H1 (cell line): Measurements from ENCODE around the gene SELENOS. TPM values are rescaled to one million over a fixed set of nuclear protein-coding genes. Genes with fewer than 3 reads are reported as not detected.

ENCODE experiments used
- CTCF ChIA-PET: fragments of 300-600 bp; sonication (Branson Sonifier 250); formaldehyde crosslinking; loops from one replicate; lab custom pipeline; 2021; ENCODE audit not compliant: partially characterized antibody; lab: Charles Lee
- POLR2A ChIA-PET: fragments of 300-600 bp; sonication (Branson Sonifier 250); formaldehyde crosslinking; loops from one replicate; lab custom pipeline; 2021; ENCODE audit warnings: inconsistent platforms; ENCODE audit not compliant: partially characterized antibody; lab: Charles Lee
- DNase-seq, 2 experiments: peaks; one replicate each; pipeline versions ENCODE4 v3.0.0 to v3.0.0-alpha.2; 2010 to 2022; ENCODE audit warnings: low spot score in 2 of 2, low read depth in 1 of 2, mixed read lengths in 1 of 2
- FAIRE-seq: peaks from 2 replicates; lab custom pipeline; 2011; peaks lifted over from hg19 to GRCh38; lab: Jason Lieb, UNC
- H2AFZ ChIP-seq: 2 replicates; pipeline ENCODE4 v1.8.1; 2012; ENCODE audit warnings: low read length, inconsistent platforms
- H2AK5ac ChIP-seq: 2 replicates; pipeline ENCODE4 v1.6.1; 2013; ENCODE audit warnings: low read depth, low read length
- H2BK120ac ChIP-seq: replicated peaks from 2 replicates; pipeline ENCODE3; 2013; ENCODE audit warnings: low read depth, low read length, inconsistent platforms
- H2BK12ac ChIP-seq: 2 replicates; pipeline ENCODE4 v1.6.1; 2013; ENCODE audit warnings: low read depth, low read length
- H2BK15ac ChIP-seq: 2 replicates; pipeline ENCODE4 v1.6.1; 2013; ENCODE audit warnings: low read length
- H2BK20ac ChIP-seq: 2 replicates; pipeline ENCODE4 v1.6.1; 2013; ENCODE audit warnings: low read length
- H2BK5ac ChIP-seq: 2 replicates; pipeline ENCODE4 v1.6.1; 2013; ENCODE audit warnings: low read depth, low read length
- H3K14ac ChIP-seq: 2 replicates; pipeline ENCODE4 v1.6.1; 2013; ENCODE audit warnings: inconsistent platforms; ENCODE audit not compliant: insufficient read length
- H3K18ac ChIP-seq: 2 replicates; pipeline ENCODE4 v1.6.1; 2013; ENCODE audit warnings: low read length; ENCODE audit errors: extremely low read depth
- H3K23ac ChIP-seq: 2 replicates; pipeline ENCODE4 v1.6.1; 2013; ENCODE audit warnings: inconsistent platforms; ENCODE audit not compliant: insufficient read length
- H3K23me2 ChIP-seq: 2 replicates; pipeline ENCODE4 v1.6.1; 2013; ENCODE audit warnings: low read depth, low read length
- H3K27ac ChIP-seq: 2 replicates; pipeline ENCODE4 v1.6.1; 2011; ENCODE audit warnings: low read depth, low read length, inconsistent platforms
- H3K27me3 ChIP-seq, 4 experiments: replicated peaks in 1 of 4; 1 replicate in 1 of 4; 2 replicates in 3 of 4; pipeline versions ENCODE4 v1.6.1 to v1.8.1; 2011 to 2013; ENCODE audit warnings: low read length in 3 of 4, mild to moderate bottlenecking in 3 of 4, inconsistent platforms in 2 of 4, mixed read lengths in 2 of 4, moderate library complexity in 1 of 4; ENCODE audit not compliant: control insufficient read depth in 3 of 4, insufficient read depth in 3 of 4; ENCODE audit errors: extremely low read depth in 1 of 4
- H3K36me3 ChIP-seq, 4 experiments: 2 replicates each; pipeline versions ENCODE4 v1.6.1 to v1.8.1; 2011 to 2013; ENCODE audit warnings: mild to moderate bottlenecking in 4 of 4, low read length in 3 of 4, moderate library complexity in 2 of 4, control low read depth in 1 of 4, inconsistent platforms in 1 of 4; ENCODE audit not compliant: insufficient read depth in 4 of 4, control insufficient read depth in 2 of 4
- H3K4ac ChIP-seq: replicated peaks from 2 replicates; pipeline ENCODE3; 2013; ENCODE audit warnings: low read length, low read depth, mixed read lengths, inconsistent platforms; ENCODE audit not compliant: insufficient read length
- H3K4me1 ChIP-seq, 4 experiments: replicated peaks in 1 of 4; 1 replicate in 1 of 4; 2 replicates in 3 of 4; pipeline versions ENCODE4 v1.6.1 to v1.8.1; 2011 to 2013; ENCODE audit warnings: low read length in 3 of 4, inconsistent platforms in 2 of 4, mixed read lengths in 1 of 4; ENCODE audit not compliant: insufficient read depth in 4 of 4, control insufficient read depth in 3 of 4
- H3K4me2 ChIP-seq, 2 experiments: 2 replicates each; pipeline versions ENCODE4 v1.6.1 to v1.8.1; 2011 to 2013; ENCODE audit warnings: low read depth in 2 of 2, low read length in 2 of 2, control low read depth in 1 of 2, inconsistent platforms in 1 of 2, mild to moderate bottlenecking in 1 of 2; ENCODE audit not compliant: insufficient read depth in 1 of 2
- H3K4me3 ChIP-seq, 4 experiments: fragments of 200-600, 300-600 bp in 1 of 4; sonication (generic), shearing (Covaris generic), sonication (Bioruptor Twin) in 1 of 4; 2 replicates each; pipeline versions ENCODE4 v1.5.1 to v1.8.1; 2011 to 2016; ENCODE audit warnings: low read length in 4 of 4, low read depth in 3 of 4, control low read depth in 2 of 4, inconsistent platforms in 2 of 4, mild to moderate bottlenecking in 2 of 4, mixed read lengths in 1 of 4, moderate library complexity in 1 of 4; ENCODE audit not compliant: insufficient read depth in 2 of 4; ENCODE audit errors: extremely low read depth in 1 of 4
- H3K56ac ChIP-seq: replicated peaks from 2 replicates; pipeline ENCODE3; 2013; ENCODE audit warnings: low read depth, mild to moderate bottlenecking, mixed read lengths, low read length, inconsistent platforms; ENCODE audit not compliant: insufficient read length
- H3K79me1 ChIP-seq: 2 replicates; pipeline ENCODE4 v1.6.1; 2013; ENCODE audit warnings: low read depth, low read length, control low read depth
- H3K79me2 ChIP-seq, 2 experiments: 2 replicates each; pipeline versions ENCODE4 v1.6.1 to v1.8.1; 2012 to 2013; ENCODE audit warnings: low read length in 2 of 2, mild to moderate bottlenecking in 2 of 2, inconsistent platforms in 1 of 2; ENCODE audit not compliant: insufficient read depth in 2 of 2, control insufficient read depth in 1 of 2
- H3K9ac ChIP-seq, 4 experiments: replicated peaks in 1 of 4; 1 replicate in 1 of 4; 2 replicates in 3 of 4; pipeline versions ENCODE4 v1.6.1 to v1.8.1; 2011 to 2013; ENCODE audit warnings: low read depth in 3 of 4, low read length in 3 of 4, control low read depth in 2 of 4, mild to moderate bottlenecking in 2 of 4, moderate library complexity in 2 of 4, inconsistent platforms in 1 of 4; ENCODE audit errors: extremely low read depth in 1 of 4
- H3K9me3 ChIP-seq, 2 experiments: 2 replicates each; pipeline versions ENCODE4 v1.6.1 to v1.8.1; 2012 to 2013; ENCODE audit warnings: mild to moderate bottlenecking in 2 of 2, moderate library complexity in 2 of 2, control low read depth in 1 of 2, inconsistent platforms in 1 of 2, low read depth in 1 of 2, low read length in 1 of 2, mixed read lengths in 1 of 2; ENCODE audit not compliant: insufficient read depth in 2 of 2
- H4K20me1 ChIP-seq, 2 experiments: replicated peaks in 1 of 2; 2 replicates each; pipeline versions ENCODE3 to v1.8.1; 2011 to 2013; ENCODE audit warnings: inconsistent platforms in 2 of 2, low read length in 2 of 2, mild to moderate bottlenecking in 1 of 2; ENCODE audit not compliant: insufficient read depth in 2 of 2, control insufficient read depth in 1 of 2
- H4K5ac ChIP-seq: 2 replicates; pipeline ENCODE4 v1.6.1; 2013; ENCODE audit warnings: low read length, low read depth, mixed read lengths, inconsistent platforms; ENCODE audit not compliant: insufficient read length
- H4K8ac ChIP-seq: 2 replicates; pipeline ENCODE4 v1.8.0; 2013; ENCODE audit warnings: mild to moderate bottlenecking, moderate library complexity, low read length, inconsistent platforms; ENCODE audit not compliant: insufficient read depth; ENCODE audit errors: extremely low read depth
- H4K91ac ChIP-seq: replicated peaks from 2 replicates; pipeline ENCODE3; 2013; ENCODE audit warnings: low read length, mixed read lengths, inconsistent platforms; ENCODE audit not compliant: insufficient read length
- BCL11A ChIP-seq, 2 experiments: IDR thresholded peaks; one replicate each; pipeline ENCODE4 v1.6.1; 2011; ENCODE audit warnings: low read depth in 2 of 2, low read length in 2 of 2, mild to moderate bottlenecking in 2 of 2
- POLR2A ChIP-seq, 2 experiments: IDR thresholded peaks; 1 replicate in 1 of 2; 2 replicates in 1 of 2; pipeline ENCODE4 v1.6.1; 2011; ENCODE audit warnings: low read depth in 2 of 2, low read length in 2 of 2, mild to moderate bottlenecking in 2 of 2; ENCODE audit errors: control extremely low read depth in 1 of 2
- RXRA ChIP-seq: IDR thresholded peaks from 2 replicates; pipeline ENCODE4 v1.6.1; 2011; ENCODE audit warnings: low read depth, mild to moderate bottlenecking, low read length, moderate library complexity; ENCODE audit not compliant: insufficient read depth
- SP4 ChIP-seq: IDR thresholded peaks from 2 replicates; pipeline ENCODE4 v1.6.1; 2012; ENCODE audit warnings: low read length, inconsistent platforms
- WGBS, 2 experiments: shearing (Covaris generic) in 1 of 2; methylation state at CpG; one replicate each; pipeline versions ENCODE4 v1.1.6 to v1.1.7; 2013 to 2015; ENCODE audit warnings: low lambda C conversion rate in 2 of 2, mixed read lengths in 2 of 2, inconsistent platforms in 1 of 2, low coverage in 1 of 2, missing lambda C conversion rate in 1 of 2; ENCODE audit not compliant: insufficient replicate concordance in 2 of 2, insufficient coverage in 1 of 2, insufficient read length in 1 of 2; ENCODE audit errors: extremely low coverage in 1 of 2, missing lambda C conversion rate in 1 of 2; 5-methylcytosine and 5-hydroxymethylcytosine counted together
- polyA plus RNA-seq, 7 experiments: library from polyadenylated mRNA; depleted of rRNA in 3 of 7; stranded (reverse) in 5 of 7; unstranded in 2 of 7; fragments of >200 nt in 5 of 7; fragments of 200-250 nt in 2 of 7; gene quantifications; 1 replicate in 5 of 7; 2 replicates in 1 of 7; 4 replicates in 1 of 7; pipeline versions ENCODE4 v1.2.1 to v1.2.3, GENCODE V29; 2011 to 2013; ENCODE audit warnings: missing spikeins in 2 of 7, mixed read lengths in 2 of 7
- total RNA-seq: library from RNA; stranded (reverse); fragmentation: NEBNext Ultra II Directional; extraction: Animal tissue kit (Norgen Biotek cat#: 25700); gene quantifications from 2 replicates; pipeline ENCODE4 v1.2.1, GENCODE V29; 2021
- TF ChIP-seq, protein P1 (sequence below): IDR thresholded peaks from 2 replicates; pipeline ENCODE4 v1.6.1; 2011; ENCODE audit warnings: low read length, improper control_type of control experiment

SELENOS gene
- total and polyA plus RNA-seq, 2 of the 8 experiments (the other 6 are each of a cell fraction or from before 2014, with no cell fraction given): 45.1 to 46.0 TPM

DNA sequence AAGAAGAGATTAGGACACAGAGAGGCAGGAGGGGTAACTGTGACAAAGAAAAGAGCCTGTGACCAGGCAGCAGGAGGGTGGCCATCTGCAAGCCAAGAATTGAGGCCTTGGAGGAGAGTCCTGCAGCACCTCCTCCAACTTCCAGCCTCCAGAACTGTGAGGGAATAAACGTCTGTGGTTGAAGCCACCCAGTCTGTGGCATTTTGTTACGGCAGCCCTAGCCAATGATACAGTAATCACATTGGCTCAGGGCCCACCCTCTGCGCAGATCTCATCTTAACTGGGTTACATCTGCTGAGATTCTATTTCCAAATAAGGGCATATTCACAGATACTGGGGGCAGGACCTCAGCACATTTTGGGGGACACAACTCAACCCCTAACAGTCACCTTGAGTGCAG lies 11.3 kb downstream of the SELENOS start:
- Histone ChIP-seq H3K79me1 (no peaks in the 10 kb centered on the region), H3K27me3 (no peaks in the 10 kb centered on the region), H2BK12ac (no peak overlapping the region), H3K9me3 (no peaks in the 10 kb centered on the region), H3K14ac (no peak overlapping the region), H3K4ac (no peak overlapping the region), H2BK5ac (no peak overlapping the region), H2BK20ac (no peak overlapping the region), H3K23ac (no peak overlapping the region), H4K5ac (no peak overlapping the region), H3K23me2 (no peaks in the 10 kb centered on the region), H3K27ac (no peak overlapping the region), H3K4me1 (peaks cover 0 to 2% (median 0%) of the 10 kb centered on the region in 4 experiments; a peak in 1 of 7 replicates), H4K8ac (no peak overlapping the region), H3K9ac (no peak overlapping the region), H3K4me2 (no peak overlapping the region), H4K20me1 (peaks cover 0 to 2% of the 10 kb centered on the region in 2 experiments), H3K56ac (no peak overlapping the region), H2AFZ (no peak overlapping the region), H2BK15ac (no peak overlapping the region), H2BK120ac (no peak overlapping the region), H4K91ac (no peak overlapping the region), H3K36me3 (peaks cover 0 to 8% (median 5%) of the 10 kb centered on the region in 4 experiments; a peak in 5 of 8 replicates), H2AK5ac (no peak overlapping the region), H3K4me3 (no peak overlapping the region), H3K79me2 (no peaks in the 10 kb centered on the region), H3K18ac (no peak overlapping the region)
- ChIA-PET CTCF (interaction anchor here (0.6 to 6.3 kb wide), 9 partner anchors 10 to 457 kb away, joined by 3 to 62 read pairs (median 7); no protein-coding TSS in a partner anchor), POLR2A (interaction anchor here (0.6 to 2.7 kb wide), 4 partner anchors 8 to 186 kb away, joined by 3 to 9 read pairs (median 4); partner anchors contain the start of gene CHSY1)
- DNase-seq (no peak), FAIRE-seq (no peak)
- WGBS, 2 experiments: 70% methylated on average over 3 of the region's 3 CpGs; no CpG with 5 or more reads in 1 of the 2 experiments
- TF ChIP-seq POLR2A (IDR thresholded peaks at IDR 0.05; ENCODE audit: control extremely low read depth in 1 of 2, low read depth in 2 of 2, low read length in 2 of 2) (no peak), RXRA (no peak), BCL11A (IDR thresholded peaks at IDR 0.05; ENCODE audit: low read depth in 2 of 2, low read length in 2 of 2) (no peak), SP4 (no peak)
- TF ChIP-seq, protein P1, sequence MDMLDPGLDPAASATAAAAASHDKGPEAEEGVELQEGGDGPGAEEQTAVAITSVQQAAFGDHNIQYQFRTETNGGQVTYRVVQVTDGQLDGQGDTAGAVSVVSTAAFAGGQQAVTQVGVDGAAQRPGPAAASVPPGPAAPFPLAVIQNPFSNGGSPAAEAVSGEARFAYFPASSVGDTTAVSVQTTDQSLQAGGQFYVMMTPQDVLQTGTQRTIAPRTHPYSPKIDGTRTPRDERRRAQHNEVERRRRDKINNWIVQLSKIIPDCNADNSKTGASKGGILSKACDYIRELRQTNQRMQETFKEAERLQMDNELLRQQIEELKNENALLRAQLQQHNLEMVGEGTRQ: no peak
